ENCODE data around the gene GSK3B. TPM values are rescaled to one million over a fixed set of nuclear protein-coding genes. Genes with fewer than 3 reads are reported as not detected.

Gene GSK3B
- total and polyA plus RNA-seq, 2 donors (not counting 3 experiments of a cell fraction or from before 2014, with no cell fraction given) = 22.1 to 50.1 TPM

DNA sequence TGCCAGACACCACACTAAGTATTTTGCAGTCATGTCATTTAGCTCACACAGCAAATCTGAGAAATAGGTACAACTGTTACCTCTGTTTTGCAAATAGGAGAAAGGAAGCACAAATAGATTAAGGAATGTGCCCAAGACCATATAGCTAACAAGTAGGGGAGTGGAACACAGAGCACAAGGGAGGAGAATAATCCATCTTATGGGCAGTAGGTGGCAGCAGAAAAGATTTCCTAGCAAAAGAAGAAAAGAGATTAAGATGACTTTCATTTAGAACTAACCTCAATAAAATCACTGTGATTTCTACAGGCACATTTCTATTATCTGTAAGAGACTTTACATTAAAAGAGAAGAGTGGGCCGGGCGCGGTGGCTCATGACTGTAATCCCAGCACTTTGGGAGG lies 263.2 kb downstream of the GSK3B start:
- Histone ChIP-seq H3K9ac (replicated peaks; ENCODE audit: extremely low read depth, insufficient read depth, low read length) (no peak overlapping the region), H3K4me1 (ENCODE audit: control insufficient read depth, extremely low read depth, insufficient read depth, low read length) (no peaks in the 10 kb centered on the region), H3K4me3 (replicated peaks in 1 of 3; ENCODE audit: insufficient read depth in 1 of 3, low read depth in 1 of 3, low read length in 3 of 3) (no peak overlapping the region), H3K9me1 (replicated peaks; ENCODE audit: control insufficient read depth, extremely low read depth, insufficient read depth, low read length) (no peaks in the 10 kb centered on the region), H3K79me2 (ENCODE audit: control insufficient read depth, insufficient read depth, low read length) (no peaks in the 10 kb centered on the region), H3K36me3 (ENCODE audit: control insufficient read depth in 2 of 2, extremely low read depth in 1 of 2, insufficient read depth in 2 of 2, low read length in 2 of 2) (no peaks in the 10 kb centered on the region), H3K27ac (ENCODE audit: insufficient read depth, low read depth, low read length) (no peak overlapping the region), H3K4me2 (ENCODE audit: insufficient read depth, low read length) (no peak overlapping the region), H2AFZ (ENCODE audit: low read depth, low read length) (no peak overlapping the region), H4K20me1 (replicated peaks; ENCODE audit: control insufficient read depth, extremely low read depth, insufficient read depth, low read length) (peaks cover 2% of the 10 kb centered on the region), H3K9me3 (replicated peaks; ENCODE audit: control insufficient read depth, insufficient read depth, low read length) (no peaks in the 10 kb centered on the region), H3K27me3 (ENCODE audit: control insufficient read depth in 2 of 2, insufficient read depth in 2 of 2, low read length in 2 of 2) (no peaks in the 10 kb centered on the region)
- BruUV-seq (replicated peaks) = no TSS peak
- TF ChIP-seq MYC (IDR thresholded peaks at IDR 0.05; ENCODE audit: low read depth, low read length) (no peak), EZH2 (IDR thresholded peaks at IDR 0.05; ENCODE audit: borderline replicate concordance, low read depth, low read length, severe bottlenecking) (no peak), JUN (IDR thresholded peaks at IDR 0.05; ENCODE audit: borderline replicate concordance, insufficient read depth, insufficient read length, low read depth) (no peak), POLR2AphosphoS5 (IDR thresholded peaks at IDR 0.05; ENCODE audit: insufficient read depth, low read depth, low read length) (no peak), POLR2A (IDR thresholded peaks at IDR 0.05; ENCODE audit: low read depth, low read length) (no peak), GATA2 (IDR thresholded peaks at IDR 0.05; ENCODE audit: insufficient read depth, insufficient read length, low read depth, low read length) (no peak), CTCF (IDR thresholded peaks at IDR 0.05; ENCODE audit: extremely low read depth in 1 of 2, insufficient read depth in 1 of 2, low read depth in 1 of 2, low read length in 2 of 2) (no peak), MAX (IDR thresholded peaks at IDR 0.05; ENCODE audit: insufficient read depth, insufficient read length) (no peak), FOS (IDR thresholded peaks at IDR 0.05; ENCODE audit: borderline replicate concordance, insufficient read depth, low read length) (no peak)
- FAIRE-seq = no peak
- intact Hi-C loops (cut with micrococcal nuclease) (no loop called here), dilution Hi-C loops (cut with MboI; ENCODE audit: extremely low pct_ligation_motif_present, low sequenced_read_pairs) (no loop called here)
- CTCF ChIA-PET = interaction anchor here (0.5 to 1.5 kb wide), 9 partner anchors 8 to 518 kb away, joined by 3 to 6 read pairs (median 3); partner anchors contain the start of gene LRRC58
- no peak for DNase-seq (ENCODE audit: low read depth, low spot score)
- POLR2A ChIA-PET = no interaction called here
